IPS DF 19.7 (cell line): Measurements from ENCODE around the gene SEMA4D.
"Not testable (repeated sequence)": the region's sequence is repeated elsewhere in the genome, so short reads cannot be mapped to it uniquely, and the experiment has no call there.

Experiments
- DNase-seq: peaks from one replicate; pipeline ENCODE4 v3.0.0-alpha.2; 2013; ENCODE audit warnings: low read depth, low spot score

The SEMA4D gene

DNA sequence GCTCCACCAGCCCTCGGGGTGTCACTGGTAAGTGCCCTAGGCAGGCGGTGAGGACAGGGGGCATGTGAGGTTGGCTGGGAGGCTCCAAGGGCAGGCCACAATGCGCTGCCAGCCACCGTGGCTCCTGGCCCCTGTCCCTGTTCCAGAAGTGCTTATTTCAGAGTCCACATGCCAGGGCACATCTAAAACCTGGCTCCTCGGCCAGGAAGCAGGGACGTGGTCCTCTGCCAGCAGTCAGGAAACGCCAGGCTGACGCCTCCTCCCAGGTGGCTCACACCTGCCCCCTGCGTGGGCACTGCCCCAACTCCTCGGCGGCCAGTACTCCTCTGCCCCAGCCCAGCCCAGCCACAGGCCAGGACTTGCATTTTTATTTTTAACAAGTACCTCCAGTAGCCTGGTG lies 111.1 kb downstream of the SEMA4D start:
- no peak for DNase-seq

DNA sequence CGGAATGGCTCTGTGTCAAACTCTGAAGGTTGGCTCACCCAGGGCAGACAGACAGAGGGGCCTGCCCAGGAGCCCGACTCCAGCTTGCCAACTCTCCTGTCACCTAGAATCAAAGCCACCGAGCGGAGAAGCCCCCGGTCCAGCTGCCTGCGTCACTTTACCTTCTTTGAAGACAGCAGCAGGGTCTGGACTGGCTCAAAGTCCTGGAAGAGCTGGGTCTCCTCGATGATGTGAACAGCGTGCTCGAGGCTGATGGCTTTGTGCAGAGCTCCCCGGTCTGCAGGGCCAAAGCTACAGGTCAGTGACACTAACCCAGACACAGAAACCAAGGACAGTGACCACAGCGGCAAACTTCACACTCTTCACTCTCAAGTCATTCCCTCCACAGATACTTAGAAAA lies 111.7 kb downstream of the SEMA4D start:
- DNase-seq, result no peak

DNA sequence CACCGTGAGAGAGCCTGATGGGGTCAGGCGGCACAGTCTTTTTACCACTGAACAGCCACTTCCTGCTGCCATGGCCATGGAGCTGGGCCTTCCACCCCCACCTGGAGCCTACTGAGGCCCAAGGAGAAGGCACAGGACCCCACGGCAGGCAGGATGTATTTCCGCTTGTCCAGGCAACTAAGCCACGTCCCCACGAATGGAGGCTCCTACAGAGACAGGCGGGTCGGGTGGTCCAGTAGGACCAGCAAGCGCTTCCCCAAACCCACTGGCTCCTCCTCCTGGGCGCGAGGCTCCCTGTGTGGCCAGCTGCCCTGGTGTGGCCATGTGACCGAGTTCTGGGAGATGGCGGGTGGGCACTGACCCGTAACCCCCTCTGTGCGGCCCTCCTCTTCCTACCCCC lies 113.1 kb downstream of the SEMA4D start:
- DNase-seq, result no peak

DNA sequence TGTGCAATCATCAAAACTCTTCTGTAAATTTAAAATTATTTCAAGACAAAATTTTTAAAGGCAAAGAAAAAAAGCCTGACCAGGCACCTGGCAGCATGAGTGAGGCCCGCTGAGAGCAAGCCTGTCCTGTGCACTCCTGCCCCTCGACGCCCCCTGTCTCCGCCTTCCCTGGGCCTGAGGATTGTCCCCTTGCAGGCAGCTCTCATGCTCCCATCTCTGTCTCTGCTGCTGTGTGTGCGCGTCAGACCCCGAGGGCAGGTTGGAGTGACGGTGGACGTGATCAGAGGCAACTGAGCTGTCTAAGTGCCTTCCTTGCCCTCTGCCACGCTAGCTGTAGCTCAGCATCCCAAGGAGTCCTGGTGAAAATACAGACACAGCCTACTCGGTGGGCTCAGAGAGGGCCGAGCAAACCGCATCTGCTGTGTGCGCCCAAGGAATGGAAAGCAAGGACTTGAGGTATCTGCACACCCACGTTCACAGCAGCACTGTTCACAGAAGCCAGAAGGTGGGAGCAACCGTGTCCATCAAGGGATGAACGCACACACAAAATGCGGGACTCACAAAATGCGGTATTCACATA lies 114.1 kb downstream of the SEMA4D start:
- no peak for DNase-seq

DNA sequence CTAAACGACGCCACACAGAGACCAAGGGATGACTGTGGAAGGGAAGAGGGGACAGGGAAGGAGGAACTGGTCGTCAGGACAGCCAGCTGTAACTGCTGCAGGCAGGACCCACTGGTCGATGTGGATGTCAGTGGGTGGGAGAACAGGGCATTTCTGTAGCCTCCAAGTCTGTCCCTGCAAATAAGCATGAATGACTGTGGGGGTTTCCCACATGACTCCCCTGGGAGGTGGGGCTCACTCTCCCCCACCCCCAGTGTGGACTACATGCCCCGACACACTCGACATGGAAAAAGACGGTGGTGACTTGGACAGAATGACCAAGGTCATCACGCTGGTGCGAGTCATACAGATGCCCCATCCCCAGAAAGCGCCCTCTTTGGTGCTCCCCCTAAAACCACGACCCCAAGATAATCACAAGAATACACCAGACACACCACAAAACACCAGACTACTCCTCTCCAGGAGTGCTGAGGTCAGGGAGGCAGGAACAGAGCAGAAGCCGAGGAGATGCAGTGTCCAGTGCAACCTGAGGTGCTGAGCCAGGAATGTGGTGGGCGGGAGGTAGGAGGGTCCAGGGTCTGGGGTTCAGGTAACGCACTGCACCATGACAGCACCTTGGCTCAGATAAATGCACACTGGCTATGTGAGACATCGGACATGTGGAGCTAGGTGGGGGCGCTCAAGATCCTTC lies 114.7 kb downstream of the SEMA4D start:
- DNase-seq, result no peak

DNA sequence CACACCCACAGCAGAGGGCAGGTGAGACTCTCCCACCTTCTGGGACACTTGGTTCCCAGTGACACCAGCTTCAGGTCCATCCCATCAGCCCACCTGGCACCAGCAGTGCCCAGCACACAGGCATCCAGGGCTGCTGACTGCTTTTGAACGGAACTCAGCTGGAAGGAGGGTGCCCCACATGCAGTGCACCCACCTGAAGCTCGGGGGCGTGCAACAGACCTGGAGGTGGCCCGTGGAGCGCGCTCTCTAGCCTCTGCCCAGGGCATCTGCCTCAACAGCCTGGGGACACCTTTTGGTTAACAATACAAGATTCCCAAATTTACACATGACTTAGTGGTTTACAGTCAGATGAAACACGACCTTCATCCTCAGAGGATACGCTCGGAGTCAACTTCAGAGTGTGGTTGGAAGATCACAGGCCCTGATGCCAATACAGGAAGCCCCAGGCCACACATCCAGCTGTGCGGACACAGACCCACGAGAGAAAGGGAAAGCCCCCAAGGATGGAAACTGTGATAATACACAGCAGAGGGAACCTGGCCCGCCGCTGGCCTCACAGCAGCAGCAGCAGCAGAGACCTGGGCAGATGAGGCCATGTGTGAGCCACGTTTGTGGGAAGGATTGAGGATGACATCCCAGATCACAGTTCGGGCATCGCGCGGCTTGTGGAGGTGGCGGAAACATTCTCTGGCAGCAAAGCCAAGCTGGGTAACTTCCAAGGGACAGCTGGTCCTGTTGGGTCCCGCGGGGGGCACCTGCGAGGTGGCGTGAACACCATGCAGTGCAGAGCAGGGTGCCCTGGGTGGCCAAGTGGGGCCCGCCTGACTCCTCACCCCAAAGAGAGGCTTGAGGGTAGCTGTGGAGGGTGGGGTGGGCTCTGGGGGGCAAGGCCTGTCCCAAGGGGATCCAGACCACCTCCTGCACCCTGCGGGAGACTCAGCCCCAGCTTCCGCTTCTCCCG lies 115.6 kb downstream of the SEMA4D start:
- no peak for DNase-seq

DNA sequence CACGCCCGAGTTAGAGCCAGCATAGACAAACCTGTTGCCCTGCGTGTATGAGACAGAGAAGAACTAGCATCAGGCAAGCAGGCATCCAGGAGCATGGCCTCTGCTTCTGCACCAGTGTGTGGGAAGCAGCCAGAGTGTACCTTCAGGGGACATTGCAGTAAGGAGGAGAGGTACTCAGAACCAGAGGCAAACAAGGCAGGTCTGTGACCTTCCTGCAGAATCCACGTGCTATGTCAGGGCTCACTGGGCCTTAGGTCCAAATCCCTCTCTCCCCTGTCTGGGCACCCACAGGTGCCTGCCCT lies 116.7 kb downstream of the SEMA4D start:
- DNase-seq, result no peak

DNA sequence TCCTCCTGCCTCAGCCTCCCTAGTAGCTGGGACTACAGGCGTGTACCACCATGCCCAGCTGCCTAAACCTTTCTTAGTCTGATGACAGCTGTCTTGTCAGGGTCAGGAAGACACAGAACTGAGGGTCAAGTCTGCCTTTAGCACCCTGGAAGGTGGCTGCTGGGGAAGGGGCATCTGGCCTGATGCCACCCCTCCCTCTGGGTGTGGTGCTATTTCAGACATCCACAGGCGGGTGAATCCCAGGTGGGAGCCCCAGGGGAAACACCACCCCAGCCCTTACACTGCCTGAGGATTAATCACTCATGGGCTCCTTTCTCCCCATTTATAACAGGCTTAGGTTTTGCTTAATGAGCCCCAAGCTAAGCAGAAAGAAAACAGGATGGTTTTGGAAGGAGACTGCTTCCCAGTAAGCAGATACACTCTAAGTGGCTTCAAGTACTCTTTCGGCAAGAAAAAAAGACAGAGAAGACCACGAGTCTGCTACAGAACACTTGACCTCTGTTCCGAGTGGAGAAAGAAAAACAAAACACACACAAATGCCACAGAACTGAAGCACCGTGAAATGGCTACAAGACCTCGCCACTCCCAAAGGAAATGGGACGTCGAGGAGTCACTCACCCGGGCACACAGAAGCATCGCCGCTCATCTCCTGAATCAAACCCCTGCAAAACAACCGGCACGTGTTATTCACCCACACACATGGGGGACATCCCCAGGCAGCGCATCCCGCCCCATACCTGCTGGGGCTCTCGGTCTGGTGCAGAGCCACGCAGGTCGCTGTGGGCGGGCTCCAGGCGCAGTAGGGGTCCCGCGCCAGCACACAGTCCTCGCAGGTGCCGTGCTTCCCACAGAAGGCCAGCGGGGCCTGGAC lies 117.2 kb downstream of the SEMA4D start:
- no peak for DNase-seq

DNA sequence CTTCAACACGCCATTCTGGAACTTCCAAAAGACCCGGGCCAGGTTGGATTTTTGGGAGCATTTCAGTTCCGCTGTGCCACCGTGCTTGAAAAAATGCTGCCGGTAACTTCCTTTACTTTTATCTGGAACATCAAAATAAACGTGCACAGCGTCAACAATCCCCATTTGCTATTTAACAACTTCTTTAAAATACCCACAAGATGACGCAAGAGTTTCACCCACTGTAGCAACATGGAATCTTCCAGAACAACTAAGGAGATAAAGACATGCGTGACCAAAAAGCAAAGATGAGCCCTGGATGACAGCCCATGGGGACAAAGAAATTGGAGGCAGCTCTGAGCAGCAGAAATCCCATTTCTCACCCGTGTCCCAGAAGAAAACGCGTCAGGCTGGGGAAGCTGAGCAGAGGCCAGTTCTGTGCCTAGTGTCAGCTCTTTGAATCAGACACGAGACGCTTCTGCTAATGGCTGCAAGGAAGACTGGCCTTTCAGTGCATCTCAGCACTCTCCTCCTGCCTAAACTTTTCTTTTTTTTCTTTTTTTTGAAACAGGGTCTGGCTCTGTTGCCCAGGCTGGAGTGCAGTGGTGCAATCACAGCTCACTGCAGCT lies 118.3 kb downstream of the SEMA4D start:
- no peak for DNase-seq

DNA sequence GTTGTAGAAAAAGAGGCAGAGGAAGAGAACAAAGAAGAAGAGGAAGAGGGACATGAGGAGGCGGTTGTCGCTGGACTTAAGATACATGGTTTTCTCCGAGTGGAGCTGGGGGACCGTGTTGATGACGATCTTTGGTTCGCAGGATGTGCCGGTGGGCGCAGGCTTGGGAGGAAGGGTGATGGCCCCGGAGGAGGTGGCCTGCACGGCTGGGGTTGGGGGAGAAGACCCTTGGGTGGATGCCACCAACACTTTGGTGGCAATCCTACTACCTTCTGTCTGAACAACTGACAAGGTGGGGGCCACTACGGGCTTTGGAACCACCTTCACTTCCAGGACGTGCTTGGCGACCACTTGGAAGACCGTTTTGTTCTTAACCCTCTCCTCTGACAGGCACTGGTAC lies 118.9 kb downstream of the SEMA4D start:
- no peak for DNase-seq

DNA sequence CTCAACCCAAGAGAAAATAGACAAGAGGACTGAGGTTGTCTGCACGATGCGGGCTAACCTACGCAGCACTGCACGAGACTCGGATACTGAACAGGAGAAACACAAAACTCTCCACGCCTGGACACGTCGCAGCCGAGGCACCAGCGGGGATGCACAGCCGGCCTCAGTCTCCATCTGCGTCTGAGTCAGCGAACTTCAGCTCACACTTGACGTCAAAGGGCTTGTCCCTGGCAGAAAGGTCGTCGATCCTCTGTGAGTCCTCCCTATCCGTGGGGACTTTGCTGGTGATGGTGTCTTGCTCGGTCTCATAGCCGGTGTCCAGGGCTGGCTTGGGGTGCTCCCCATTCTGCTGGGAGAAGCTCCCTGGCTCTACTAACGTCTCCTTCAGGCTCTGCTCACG lies 119.4 kb downstream of the SEMA4D start:
- no peak for DNase-seq

DNA sequence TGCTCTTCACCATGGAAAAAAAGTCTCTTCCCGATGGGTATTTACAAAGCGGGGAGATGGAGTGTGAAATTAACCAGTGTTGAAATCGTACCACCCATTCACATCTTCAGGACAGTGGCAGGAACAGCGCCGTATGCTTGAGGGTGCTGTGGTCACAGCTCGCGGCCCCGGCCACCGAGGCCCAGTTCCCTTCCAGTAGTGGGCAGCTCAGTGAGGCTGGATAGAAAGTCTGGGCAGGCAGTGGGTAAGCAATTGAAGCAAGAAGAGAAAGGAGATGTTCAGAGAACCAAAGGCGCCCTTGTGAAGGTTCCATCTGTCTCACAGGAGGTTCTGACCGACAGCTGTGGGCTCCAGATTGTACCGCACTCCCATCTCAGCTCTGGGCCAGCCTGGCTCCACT lies 120.5 kb downstream of the SEMA4D start:
- no peak for DNase-seq

DNA sequence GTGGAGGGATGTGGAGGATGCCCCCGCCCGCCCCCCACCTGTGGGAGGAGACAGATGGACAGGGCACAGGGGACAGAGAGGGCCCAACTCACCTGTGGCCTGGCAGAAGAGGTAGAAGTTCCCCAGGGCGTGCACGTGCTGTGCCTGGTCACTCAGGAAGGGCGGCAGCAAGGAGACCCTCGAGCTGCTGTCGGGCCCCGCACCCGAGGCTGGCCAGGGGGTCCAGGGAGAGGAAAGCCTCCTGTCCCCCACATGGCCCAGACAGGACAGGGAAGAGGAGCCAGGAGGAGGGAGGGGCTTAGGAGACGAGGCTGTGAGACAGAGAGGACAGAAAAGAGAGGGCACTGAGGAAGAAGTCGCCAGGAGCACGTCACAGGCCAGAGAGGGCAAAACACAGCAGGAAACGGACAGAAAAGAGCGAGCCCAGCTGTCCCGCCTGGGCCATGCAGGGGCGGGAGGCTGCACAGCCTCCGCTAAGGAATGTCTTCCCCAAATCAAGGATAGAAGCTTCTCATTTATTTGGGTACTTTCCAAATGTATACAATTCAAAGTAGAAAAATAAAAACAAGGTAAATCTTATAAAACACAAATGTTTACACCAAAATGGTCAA lies 121.1 kb downstream of the SEMA4D start:
- DNase-seq, result no peak

DNA sequence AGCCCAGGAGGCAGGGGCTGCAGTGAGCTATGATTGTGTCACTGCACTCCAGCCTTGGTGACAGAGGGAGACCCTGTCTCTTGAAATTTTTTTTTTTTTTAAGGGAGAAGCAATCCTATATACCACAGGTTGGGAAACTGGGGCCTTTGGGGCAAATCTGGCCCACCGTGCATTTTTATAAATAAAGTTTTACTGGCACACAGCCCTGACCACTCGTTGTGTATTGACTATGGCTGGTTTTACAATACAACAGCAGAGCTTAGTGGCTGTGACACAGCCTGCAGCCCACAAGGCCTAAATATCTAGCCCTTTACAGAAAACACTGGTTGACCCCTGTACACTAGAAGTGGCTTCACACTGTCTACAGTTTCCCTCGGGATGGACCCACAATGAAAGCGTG lies 121.6 kb downstream of the SEMA4D start:
- no peak for DNase-seq

DNA sequence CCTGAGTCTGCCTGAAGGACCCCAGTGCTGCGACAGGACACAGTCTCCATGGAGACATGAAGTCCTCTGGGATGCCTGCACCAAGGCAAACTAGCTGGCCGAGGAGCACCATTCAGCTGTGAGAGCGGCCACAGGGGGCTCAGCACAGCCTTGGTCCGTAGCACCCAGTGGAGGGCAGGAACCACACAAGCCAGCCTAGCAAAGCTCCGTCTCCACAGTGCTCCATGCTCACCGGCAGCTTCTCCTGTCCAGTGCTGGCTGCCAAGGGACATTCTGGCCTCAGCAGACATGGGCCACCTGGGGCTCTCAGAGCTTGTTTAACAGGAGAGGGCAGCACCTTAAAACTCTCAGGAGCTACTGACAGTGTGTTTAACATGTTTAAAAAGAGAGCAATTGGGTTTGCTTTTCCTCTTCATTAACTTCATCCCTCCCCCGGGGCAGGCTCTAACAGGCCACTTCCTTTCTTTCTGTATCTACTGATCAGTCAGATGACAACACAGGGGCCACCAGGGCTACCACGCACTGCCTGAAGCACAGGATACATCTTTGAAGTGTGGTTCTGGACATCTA lies 122.6 kb downstream of the SEMA4D start:
- DNase-seq, result no peak

DNA sequence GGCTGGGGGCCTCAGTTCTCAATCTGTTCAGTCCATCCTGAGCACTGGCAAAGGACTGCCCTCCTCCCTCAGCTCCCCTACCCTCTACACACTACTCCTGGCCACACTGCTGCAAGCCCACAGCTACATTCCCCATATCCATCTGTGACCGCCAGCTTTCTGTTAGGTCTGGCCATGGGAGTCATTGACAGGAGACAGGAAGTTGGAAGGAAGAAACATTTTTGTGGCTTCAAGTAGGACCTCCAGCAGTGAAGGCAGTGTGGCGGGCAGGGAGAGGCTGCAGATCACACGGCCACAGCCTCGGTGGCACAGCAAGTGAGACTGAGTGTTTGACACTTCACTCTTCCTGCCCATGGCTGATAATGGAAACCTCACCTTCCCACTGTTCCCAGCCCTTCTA lies 123.7 kb downstream of the SEMA4D start:
- no peak for DNase-seq

DNA sequence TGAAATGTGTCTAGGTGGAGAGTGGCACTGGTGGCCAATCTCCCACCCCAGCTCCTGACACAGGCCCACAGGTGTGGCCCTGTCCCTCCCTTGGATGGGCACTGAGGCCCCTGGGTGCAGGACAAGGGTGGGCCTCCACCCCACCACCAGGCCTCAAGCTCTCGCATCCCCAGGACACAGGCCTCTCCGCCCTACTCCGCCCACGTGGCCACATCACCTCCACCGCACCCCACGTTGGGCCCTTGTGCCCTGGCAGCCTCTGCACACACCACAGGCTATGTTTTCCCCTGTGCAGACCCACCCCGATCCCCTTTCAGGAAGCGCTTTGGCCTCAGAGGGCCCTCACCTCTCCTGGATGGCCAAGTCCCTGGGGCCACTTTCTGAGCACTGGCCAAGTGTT lies 124.9 kb downstream of the SEMA4D start:
- no peak for DNase-seq

DNA sequence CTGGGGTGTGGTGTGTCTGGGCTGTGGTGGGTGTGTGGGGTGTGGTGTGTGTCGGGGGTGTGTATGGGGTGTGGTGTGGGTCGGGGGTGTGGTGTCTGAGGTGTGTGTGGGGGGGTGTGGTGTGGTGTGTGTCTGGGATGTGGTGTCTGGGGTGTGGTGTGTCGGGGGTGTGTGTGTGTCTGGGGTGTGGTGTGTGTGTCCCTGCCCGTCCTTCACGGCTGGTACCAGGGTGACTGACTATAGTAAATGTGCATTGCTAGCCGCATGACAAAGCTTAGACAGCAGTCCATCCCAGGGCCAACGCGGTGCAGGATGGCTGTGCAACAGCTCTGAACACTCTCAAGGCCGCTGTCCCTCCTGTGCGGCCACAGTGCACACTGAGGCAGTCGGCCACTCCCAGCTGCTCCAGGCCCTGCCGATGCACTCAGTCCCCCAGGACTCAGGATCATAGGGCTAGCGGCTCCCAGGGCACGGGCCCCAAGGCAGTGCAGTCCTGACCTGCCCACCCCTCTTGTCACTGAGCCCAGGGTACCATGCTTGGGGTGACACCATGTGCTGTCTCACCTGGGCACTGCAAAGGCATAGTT lies 125.6 kb downstream of the SEMA4D start:
- no peak for DNase-seq

DNA sequence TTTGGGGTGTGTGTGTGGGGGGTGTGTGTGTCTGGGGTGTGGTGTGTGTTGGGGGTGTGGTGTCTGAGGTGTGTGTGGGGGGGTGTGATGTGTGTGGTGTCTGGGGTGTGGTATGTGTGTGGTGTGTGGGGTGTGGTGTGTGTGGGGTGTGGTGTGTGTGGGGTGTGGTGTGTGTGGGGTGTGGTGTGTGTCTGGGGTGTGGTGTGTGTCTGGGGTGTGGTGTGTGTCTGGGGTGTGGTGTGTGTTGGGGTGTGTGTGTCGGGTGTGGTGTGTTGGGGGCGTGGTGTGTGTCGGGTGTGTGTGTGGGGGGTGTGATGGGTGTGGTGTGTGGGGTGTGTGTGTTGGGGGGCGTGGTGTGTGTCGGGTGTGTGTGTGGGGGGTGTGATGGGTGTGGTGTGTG lies 126.1 kb downstream of the SEMA4D start:
- DNase-seq, result not testable (repeated sequence)

DNA sequence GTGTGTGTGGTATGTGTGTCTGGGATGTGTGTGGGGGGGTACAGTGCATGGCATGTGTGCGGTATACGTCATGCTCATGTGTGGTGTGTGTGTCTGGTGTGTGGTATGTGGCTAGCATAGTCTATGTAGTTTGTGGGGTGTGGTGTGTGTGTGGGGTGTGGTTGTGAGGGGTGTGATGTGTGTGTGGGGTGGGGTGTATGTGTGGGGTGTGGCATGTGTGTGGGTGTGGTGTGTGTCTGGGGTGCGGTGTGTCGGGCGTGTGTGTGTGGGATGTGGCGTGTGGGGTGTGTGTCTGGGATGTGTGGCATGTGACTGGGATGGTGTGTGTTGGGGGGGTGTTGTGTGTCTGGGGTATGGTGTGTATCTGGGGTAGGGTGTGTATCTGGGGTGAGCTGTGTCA lies 127.3 kb downstream of the SEMA4D start:
- no peak for DNase-seq
